WTC11 (cell line): ENCODE results near the gene ZNF335. TPM values are rescaled to one million over a fixed set of nuclear protein-coding genes. Genes with fewer than 3 reads are reported as not detected.

ENCODE experiments used
- ATAC-seq: fragments of 200-7000 bp; cut with Tn5 transposase; 2 replicates; pipeline ENCODE4 v1.10.0; 2021; ENCODE audit warnings: mild to moderate bottlenecking, moderate library complexity
- CTCF ChIA-PET: fragments of 300-600 bp; sonication (Branson Sonifier 250); formaldehyde crosslinking; loops from one replicate; lab custom pipeline; 2021; ENCODE audit warnings: antibody characterized with exemption; lab: Charles Lee
- POLR2A ChIA-PET: fragments of 350-600 bp; sonication (Branson Sonifier 250); formaldehyde crosslinking; loops from one replicate; lab custom pipeline; 2021; ENCODE audit warnings: antibody characterized with exemption; lab: Charles Lee
- DNase-seq: peaks from one replicate; pipeline ENCODE4 v3.0.0; 2021; ENCODE audit warnings: low spot score
- H3K27ac Mint-ChIP-seq: 2 replicates; pipeline ENCODE4 v1.8.0; 2021; ENCODE audit warnings: mixed read lengths
- H3K27me3 Mint-ChIP-seq: 2 replicates; pipeline ENCODE4 v1.8.0; 2021; ENCODE audit warnings: low read depth, mild to moderate bottlenecking, moderate library complexity, mixed read lengths
- H3K36me3 Mint-ChIP-seq: 2 replicates; pipeline ENCODE4 v1.8.0; 2021; ENCODE audit warnings: mixed read lengths
- H3K4me1 Mint-ChIP-seq: 2 replicates; pipeline ENCODE4 v1.8.0; 2022; ENCODE audit warnings: mixed read lengths
- H3K4me3 Mint-ChIP-seq: 2 replicates; pipeline ENCODE4 v1.8.0; 2021; ENCODE audit warnings: mild to moderate bottlenecking, moderate library complexity, mixed read lengths
- H3K9me3 Mint-ChIP-seq: 2 replicates; pipeline ENCODE4 v1.8.0; 2021; ENCODE audit warnings: mixed read lengths
- AR ChIP-seq: fragments of 250-450 bp; sonication (Bioruptor Pico); IDR thresholded peaks from 2 replicates; pipeline ENCODE4 v1.9.0; 2021; ENCODE audit warnings: mild to moderate bottlenecking
- CREB1 ChIP-seq: sonication (generic); formaldehyde crosslinking; IDR thresholded peaks from 2 replicates; pipeline ENCODE4 v1.8.0; 2023; ENCODE audit warnings: mild to moderate bottlenecking, missing genetic modification reagents
- E2F1 ChIP-seq: sonication (generic); formaldehyde crosslinking; IDR thresholded peaks from 2 replicates; pipeline ENCODE4 v1.8.0; 2022; ENCODE audit warnings: mild to moderate bottlenecking, missing genetic modification reagents
- ERG ChIP-seq: fragments of 250-450 bp; sonication (Bioruptor Pico); IDR thresholded peaks from 2 replicates; pipeline ENCODE4 v1.8.0; 2021; ENCODE audit warnings: mild to moderate bottlenecking
- ESRRA ChIP-seq: sonication (generic); formaldehyde crosslinking; IDR thresholded peaks from 2 replicates; pipeline ENCODE4 v1.8.1; 2022; ENCODE audit warnings: mild to moderate bottlenecking, missing genetic modification reagents, borderline replicate concordance
- ETV6 ChIP-seq: sonication (generic); formaldehyde crosslinking; IDR thresholded peaks from 2 replicates; pipeline ENCODE4 v1.8.1; 2022; ENCODE audit warnings: mild to moderate bottlenecking, missing genetic modification reagents
- GABPB1 ChIP-seq: sonication (generic); formaldehyde crosslinking; IDR thresholded peaks from 2 replicates; pipeline ENCODE4 v1.8.1; 2023; ENCODE audit warnings: mild to moderate bottlenecking, missing genetic modification reagents
- GRHL2 ChIP-seq: fragments of 250-450 bp; sonication (Bioruptor Pico); IDR thresholded peaks from 2 replicates; pipeline ENCODE4 v1.8.0; 2022; ENCODE audit warnings: mild to moderate bottlenecking, moderate library complexity; ENCODE audit not compliant: insufficient replicate concordance, severe bottlenecking
- IRF2 ChIP-seq: sonication (generic); formaldehyde crosslinking; IDR thresholded peaks from 2 replicates; pipeline ENCODE4 v1.8.0; 2022; ENCODE audit warnings: low read depth, missing genetic modification reagents, borderline replicate concordance
- KAT7 ChIP-seq: sonication (generic); formaldehyde crosslinking; IDR thresholded peaks from 2 replicates; pipeline ENCODE4 v1.8.1; 2023; ENCODE audit warnings: missing genetic modification reagents, mild to moderate bottlenecking, borderline replicate concordance
- MLX ChIP-seq: sonication (generic); formaldehyde crosslinking; IDR thresholded peaks from 2 replicates; pipeline ENCODE4 v1.8.1; 2023; ENCODE audit warnings: mild to moderate bottlenecking, missing genetic modification reagents, moderate library complexity
- MXD4 ChIP-seq: fragments of 250-450 bp; sonication (Bioruptor Pico); IDR thresholded peaks from 2 replicates; pipeline ENCODE4 v1.8.0; 2021; ENCODE audit warnings: mild to moderate bottlenecking, moderate library complexity, borderline replicate concordance
- NR2C2 ChIP-seq: sonication (generic); formaldehyde crosslinking; IDR thresholded peaks from 2 replicates; pipeline ENCODE4 v1.8.0; 2022; ENCODE audit warnings: mild to moderate bottlenecking, missing genetic modification reagents
- NR3C1 ChIP-seq: sonication (generic); formaldehyde crosslinking; conservative IDR thresholded peaks from 2 replicates; pipeline ENCODE4 v1.8.1; 2023; ENCODE audit warnings: low read depth, mild to moderate bottlenecking, missing genetic modification reagents
- SP1 ChIP-seq: sonication (generic); formaldehyde crosslinking; conservative IDR thresholded peaks from 2 replicates; pipeline ENCODE4 v1.8.1; 2022; ENCODE audit warnings: missing genetic modification reagents
- USF1 ChIP-seq: sonication (generic); formaldehyde crosslinking; IDR thresholded peaks from 2 replicates; pipeline ENCODE4 v1.8.0; 2022; ENCODE audit warnings: mild to moderate bottlenecking, missing genetic modification reagents
- ZBTB21 ChIP-seq: sonication (generic); formaldehyde crosslinking; IDR thresholded peaks from 2 replicates; pipeline ENCODE4 v1.8.1; 2023; ENCODE audit warnings: mild to moderate bottlenecking, missing genetic modification reagents, borderline replicate concordance
- ZBTB43 ChIP-seq: sonication (generic); formaldehyde crosslinking; IDR thresholded peaks from 2 replicates; pipeline ENCODE4 v1.8.1; 2023; ENCODE audit warnings: mild to moderate bottlenecking, missing genetic modification reagents
- ZNF138 ChIP-seq: sonication (generic); formaldehyde crosslinking; conservative IDR thresholded peaks from 2 replicates; pipeline ENCODE4 v1.8.1; 2022; ENCODE audit warnings: mild to moderate bottlenecking, moderate library complexity, missing genetic modification reagents
- ZNF263 ChIP-seq: sonication (generic); formaldehyde crosslinking; IDR thresholded peaks from 2 replicates; pipeline ENCODE4 v1.8.1; 2022; ENCODE audit warnings: low read depth, mild to moderate bottlenecking, moderate library complexity, missing genetic modification reagents
- total RNA-seq: library from RNA; stranded (reverse); gene quantifications from 3 replicates; pipeline ENCODE4 v1.2.3, GENCODE V29; 2021

The ZNF335 gene
- total RNA-seq, 1 experiment from 2014 or later: 20.0 TPM

- TF ChIP-seq AR (no peak), ZNF263 (CRISPR knock-in tag) (no peak), ZNF138 (CRISPR knock-in tag) (no peak), KAT7 (no peak), IRF2 (CRISPR knock-in tag) (no peak)
Measured at GRCh38 chr20:45908084-45908483, 63.9 kb downstream of the ZNF335 start (continued).

GRCh38 chr20:45907219-45907948 is 64.6 kb downstream of the ZNF335 start:
- no peak for ATAC-seq
- H3K4me3 Mint-ChIP-seq: no peak overlapping the region
- no peaks in the 10 kb centered on the region for H3K27me3 Mint-ChIP-seq
- peaks cover 13% of the 10 kb centered on the region for H3K4me1 Mint-ChIP-seq
- no peak overlapping the region for H3K27ac Mint-ChIP-seq
- TF ChIP-seq ERG (CRISPR knock-in tag): no peak
- no peak for TF ChIP-seq MXD4 (CRISPR knock-in tag)
- TF ChIP-seq CREB1 (CRISPR knock-in tag): no peak
- no peak for TF ChIP-seq E2F1
- TF ChIP-seq MLX (CRISPR knock-in tag): no peak
- TF ChIP-seq ESRRA: no peak
- TF ChIP-seq ZBTB21 (CRISPR knock-in tag): no peak
- no peak for TF ChIP-seq USF1 (CRISPR knock-in tag)
- no peak for TF ChIP-seq SP1 (CRISPR knock-in tag)
- TF ChIP-seq ETV6 (CRISPR knock-in tag): no peak
- TF ChIP-seq GABPB1 (CRISPR knock-in tag): no peak
- TF ChIP-seq ZBTB43 (CRISPR knock-in tag): no peak
- no peak for TF ChIP-seq NR3C1 (CRISPR knock-in tag)
- TF ChIP-seq GRHL2: no peak
- no peak for TF ChIP-seq NR2C2 (CRISPR knock-in tag)
- TF ChIP-seq, all 79 proteins: peak for 0
- DNase-seq: no peak
- ChIA-PET POLR2A (no interaction called here), CTCF (interaction anchor here (0.5 kb wide), 1 partner anchor 28 kb away, joined by 5 read pairs; no protein-coding TSS in a partner anchor)
- Mint-ChIP-seq H3K36me3 (peaks cover 60% of the 10 kb centered on the region), H3K9me3 (no peaks in the 10 kb centered on the region)
